ENCODE results near the gene MACROD1.

Gene MACROD1

GRCh38 chr11:63998558-63999348, 167.2 kb downstream of the MACROD1 start:
- DNase-seq (ENCODE audit: insufficient read length, low spot score) (no peak), FAIRE-seq (no peak)
- TF ChIP-seq SPI1 (IDR thresholded peaks at IDR 0.05; ENCODE audit: low read depth, low read length) (no peak), TAF1 (IDR thresholded peaks at IDR 0.05; ENCODE audit: low read depth, low read length) (no peak), POU2F2 (IDR thresholded peaks at IDR 0.05; ENCODE audit: low read depth, low read length) (no peak), PAX5 (IDR thresholded peaks at IDR 0.05; ENCODE audit: insufficient read depth, low read length, severe bottlenecking) (no peak), POLR2AphosphoS5 (IDR thresholded peaks at IDR 0.05; ENCODE audit: low read depth, low read length) (peak; percentile 17; the same call in 1 of the 2 replicates), POLR2A (IDR thresholded peaks at IDR 0.05; ENCODE audit: low read depth, low read length) (no peak)

- DNase-seq (ENCODE audit: insufficient read length, low spot score): no peak
- no peak for TF ChIP-seq POU2F2 (IDR thresholded peaks at IDR 0.05; ENCODE audit: low read depth, low read length)
- no peak for TF ChIP-seq PAX5 (IDR thresholded peaks at IDR 0.05; ENCODE audit: insufficient read depth, low read length, severe bottlenecking)
- TF ChIP-seq TAF1 (IDR thresholded peaks at IDR 0.05; ENCODE audit: low read depth, low read length): no peak
- no peak for TF ChIP-seq SPI1 (IDR thresholded peaks at IDR 0.05; ENCODE audit: low read depth, low read length)
- no peak for TF ChIP-seq POLR2A (IDR thresholded peaks at IDR 0.05; ENCODE audit: low read depth, low read length)
- no peak for TF ChIP-seq POLR2AphosphoS5 (IDR thresholded peaks at IDR 0.05; ENCODE audit: low read depth, low read length)
- no peak for FAIRE-seq
These were observed 168.0 kb downstream of the MACROD1 start for GRCh38 chr11:63997801-63998337.

- DNase-seq (ENCODE audit: insufficient read length, low spot score) (no peak), FAIRE-seq (no peak)
- TF ChIP-seq POLR2A (IDR thresholded peaks at IDR 0.05; ENCODE audit: low read depth, low read length): no peak
- TF ChIP-seq POLR2AphosphoS5 (IDR thresholded peaks at IDR 0.05; ENCODE audit: low read depth, low read length): no peak; the same call in 1 of the 2 replicates
- no peak for TF ChIP-seq SPI1 (IDR thresholded peaks at IDR 0.05; ENCODE audit: low read depth, low read length)
- no peak for TF ChIP-seq PAX5 (IDR thresholded peaks at IDR 0.05; ENCODE audit: insufficient read depth, low read length, severe bottlenecking)
- TF ChIP-seq TAF1 (IDR thresholded peaks at IDR 0.05; ENCODE audit: low read depth, low read length): no peak
- TF ChIP-seq POU2F2 (IDR thresholded peaks at IDR 0.05; ENCODE audit: low read depth, low read length): no peak
These were observed 168.7 kb downstream of the MACROD1 start for GRCh38 chr11:63997104-63997700.

GRCh38 chr11:63996512-63996911, 169.4 kb downstream of the MACROD1 start:
- FAIRE-seq: no peak
- no peak for DNase-seq (ENCODE audit: insufficient read length, low spot score)
- TF ChIP-seq POLR2AphosphoS5 (IDR thresholded peaks at IDR 0.05; ENCODE audit: low read depth, low read length): no peak; the same call in 1 of the 2 replicates
- TF ChIP-seq PAX5 (IDR thresholded peaks at IDR 0.05; ENCODE audit: insufficient read depth, low read length, severe bottlenecking): no peak
- no peak for TF ChIP-seq TAF1 (IDR thresholded peaks at IDR 0.05; ENCODE audit: low read depth, low read length)
- TF ChIP-seq SPI1 (IDR thresholded peaks at IDR 0.05; ENCODE audit: low read depth, low read length): no peak
- no peak for TF ChIP-seq POLR2A (IDR thresholded peaks at IDR 0.05; ENCODE audit: low read depth, low read length)
- TF ChIP-seq POU2F2 (IDR thresholded peaks at IDR 0.05; ENCODE audit: low read depth, low read length): no peak

GRCh38 chr11:63993993-63994392, 171.9 kb downstream of the MACROD1 start:
- no peak for DNase-seq (ENCODE audit: insufficient read length, low spot score)
- TF ChIP-seq POLR2AphosphoS5 (IDR thresholded peaks at IDR 0.05; ENCODE audit: low read depth, low read length) (no peak), SPI1 (IDR thresholded peaks at IDR 0.05; ENCODE audit: low read depth, low read length) (no peak), POU2F2 (IDR thresholded peaks at IDR 0.05; ENCODE audit: low read depth, low read length) (no peak)
- FAIRE-seq: no peak

GRCh38 chr11:63993100-63993499, 172.8 kb downstream of the MACROD1 start:
- FAIRE-seq (no peak), DNase-seq (ENCODE audit: insufficient read length, low spot score) (no peak)
- no peak for TF ChIP-seq POU2F2 (IDR thresholded peaks at IDR 0.05; ENCODE audit: low read depth, low read length)
- TF ChIP-seq PAX5 (IDR thresholded peaks at IDR 0.05; ENCODE audit: insufficient read depth, low read length, severe bottlenecking): no peak
- TF ChIP-seq POLR2AphosphoS5 (IDR thresholded peaks at IDR 0.05; ENCODE audit: low read depth, low read length): no peak
- no peak for TF ChIP-seq SPI1 (IDR thresholded peaks at IDR 0.05; ENCODE audit: low read depth, low read length)
- TF ChIP-seq POLR2A (IDR thresholded peaks at IDR 0.05; ENCODE audit: low read depth, low read length): no peak
- no peak for TF ChIP-seq TAF1 (IDR thresholded peaks at IDR 0.05; ENCODE audit: low read depth, low read length)

GRCh38 chr11:63991558-63991957, 174.4 kb downstream of the MACROD1 start:
- TF ChIP-seq POLR2AphosphoS5 (IDR thresholded peaks at IDR 0.05; ENCODE audit: low read depth, low read length) (no peak), PAX5 (IDR thresholded peaks at IDR 0.05; ENCODE audit: insufficient read depth, low read length, severe bottlenecking) (no peak), SPI1 (IDR thresholded peaks at IDR 0.05; ENCODE audit: low read depth, low read length) (no peak), POU2F2 (IDR thresholded peaks at IDR 0.05; ENCODE audit: low read depth, low read length) (no peak), POLR2A (IDR thresholded peaks at IDR 0.05; ENCODE audit: low read depth, low read length) (no peak), TAF1 (IDR thresholded peaks at IDR 0.05; ENCODE audit: low read depth, low read length) (no peak)

GRCh38 chr11:63986932-63987513, 178.9 kb downstream of the MACROD1 start:
- FAIRE-seq (no peak), DNase-seq (ENCODE audit: insufficient read length, low spot score) (no peak)
- TF ChIP-seq PAX5 (IDR thresholded peaks at IDR 0.05; ENCODE audit: insufficient read depth, low read length, severe bottlenecking): no peak
- no peak for TF ChIP-seq POLR2AphosphoS5 (IDR thresholded peaks at IDR 0.05; ENCODE audit: low read depth, low read length)
- TF ChIP-seq POLR2A (IDR thresholded peaks at IDR 0.05; ENCODE audit: low read depth, low read length): no peak
- TF ChIP-seq POU2F2 (IDR thresholded peaks at IDR 0.05; ENCODE audit: low read depth, low read length): no peak
- TF ChIP-seq SPI1 (IDR thresholded peaks at IDR 0.05; ENCODE audit: low read depth, low read length): no peak
- no peak for TF ChIP-seq TAF1 (IDR thresholded peaks at IDR 0.05; ENCODE audit: low read depth, low read length)

More at GRCh38 chr11:63991558-63991957, 174.4 kb downstream of the MACROD1 start:
- no peak for DNase-seq (ENCODE audit: insufficient read length, low spot score)
- no peak for FAIRE-seq
